CD14-positive monocyte (primary cell): ENCODE data around the gene MACROD2. TPM values are rescaled to one million over a fixed set of nuclear protein-coding genes. Genes with fewer than 3 reads are reported as not detected.

Experiments
- DNase-seq, 3 donors: peaks; one replicate each; pipeline ENCODE4 v3.0.0-alpha.2; 2011 to 2022
- H2AFZ ChIP-seq: 2 replicates; pipeline ENCODE4 v1.6.0; 2012; ENCODE audit warnings: mild to moderate bottlenecking, low read depth, low read length, inconsistent platforms; ENCODE audit not compliant: insufficient read depth, poor library complexity, severe bottlenecking
- H3K27ac ChIP-seq, 2 donors: 1 replicate in 1 of 2; 2 replicates in 1 of 2; pipeline ENCODE4 v1.5.1; 2012 to 2013; ENCODE audit warnings: low read length in 2 of 2, control low read depth in 1 of 2, inconsistent platforms in 1 of 2, low read depth in 1 of 2, mild to moderate bottlenecking in 1 of 2
- H3K27me3 ChIP-seq, 2 donors: one replicate each; pipeline versions ENCODE4 v1.6.0 to v1.6.1; 2011 to 2013; ENCODE audit warnings: low read length in 2 of 2; ENCODE audit not compliant: control insufficient read depth in 2 of 2, insufficient read depth in 2 of 2
- H3K36me3 ChIP-seq, 2 donors: replicated peaks in 1 of 2; 1 replicate in 1 of 2; 2 replicates in 1 of 2; pipeline versions ENCODE4 v1.5.1 to v1.6.1; 2012 to 2013; ENCODE audit warnings: low read length in 2 of 2, control low read depth in 1 of 2, inconsistent platforms in 1 of 2, mild to moderate bottlenecking in 1 of 2; ENCODE audit not compliant: insufficient read depth in 2 of 2, control insufficient read depth in 1 of 2
- H3K4me1 ChIP-seq, 2 donors: 1 replicate in 1 of 2; 2 replicates in 1 of 2; pipeline versions ENCODE4 v1.5.1 to v1.6.1; 2012 to 2013; ENCODE audit warnings: low read length in 2 of 2, control low read depth in 1 of 2, inconsistent platforms in 1 of 2, mild to moderate bottlenecking in 1 of 2, moderate library complexity in 1 of 2; ENCODE audit not compliant: insufficient read depth in 2 of 2, control insufficient read depth in 1 of 2
- H3K4me2 ChIP-seq: replicated peaks from 2 replicates; pipeline ENCODE3; 2012; ENCODE audit warnings: low read length, moderate library complexity, mild to moderate bottlenecking; ENCODE audit not compliant: poor library complexity, severe bottlenecking; ENCODE audit errors: extremely low read depth
- H3K4me3 ChIP-seq, 3 experiments: fragments of 200-600 bp in 1 of 3; sonication (generic) in 1 of 3; replicated peaks in 1 of 3; 1 replicate in 2 of 3; 2 replicates in 1 of 3; pipeline ENCODE4 v1.5.1; 2011 to 2013; ENCODE audit warnings: low read length in 3 of 3, mild to moderate bottlenecking in 3 of 3, control low read depth in 2 of 3, low read depth in 2 of 3, inconsistent platforms in 1 of 3, moderate library complexity in 1 of 3
- H3K79me2 ChIP-seq: 2 replicates; pipeline ENCODE4 v1.6.0; 2012; ENCODE audit warnings: mild to moderate bottlenecking, control low read depth, inconsistent platforms, low read length, moderate library complexity; ENCODE audit not compliant: insufficient read depth
- H3K9ac ChIP-seq: 2 replicates; pipeline ENCODE4 v1.6.0; 2017; ENCODE audit warnings: low read length, mild to moderate bottlenecking; ENCODE audit not compliant: insufficient read depth, poor library complexity, severe bottlenecking
- H3K9me3 ChIP-seq, 2 donors: replicated peaks in 1 of 2; 1 replicate in 1 of 2; 2 replicates in 1 of 2; pipeline versions ENCODE4 v1.5.1 to v1.6.1; 2012 to 2013; ENCODE audit warnings: low read length in 2 of 2, control low read depth in 1 of 2; ENCODE audit not compliant: control insufficient read depth in 1 of 2, insufficient read depth in 1 of 2
- H4K20me1 ChIP-seq: 2 replicates; pipeline ENCODE4 v1.6.0; 2012; ENCODE audit warnings: mild to moderate bottlenecking, low read length, control low read depth, moderate library complexity; ENCODE audit not compliant: insufficient read depth
- H3K27ac Mint-ChIP-seq, 7 donors: one replicate each; pipeline ENCODE4 v1.8.0; 2020; ENCODE audit warnings: mild to moderate bottlenecking in 7 of 7, mixed read lengths in 7 of 7, moderate library complexity in 6 of 7, inconsistent platforms in 2 of 7
- H3K27me3 Mint-ChIP-seq, 3 donors: one replicate each; pipeline ENCODE4 v1.8.0; 2021 to 2022; ENCODE audit warnings: low read depth in 3 of 3, mild to moderate bottlenecking in 3 of 3, mixed read lengths in 3 of 3, moderate library complexity in 3 of 3, inconsistent platforms in 1 of 3
- H3K36me3 Mint-ChIP-seq, 2 donors: one replicate each; pipeline ENCODE4 v1.8.0; 2020; ENCODE audit warnings: mixed read lengths in 2 of 2, inconsistent platforms in 1 of 2, mild to moderate bottlenecking in 1 of 2
- H3K4me1 Mint-ChIP-seq: one replicate; pipeline ENCODE4 v1.8.0; 2020; ENCODE audit warnings: mild to moderate bottlenecking, mixed read lengths
- H3K4me3 Mint-ChIP-seq, 2 donors: one replicate each; pipeline ENCODE4 v1.8.0; 2020; ENCODE audit warnings: mild to moderate bottlenecking in 2 of 2, mixed read lengths in 2 of 2, moderate library complexity in 1 of 2
- H3K9me3 Mint-ChIP-seq, 7 donors: one replicate each; pipeline ENCODE4 v1.8.0; 2020 to 2022; ENCODE audit warnings: mixed read lengths in 7 of 7, mild to moderate bottlenecking in 6 of 7, moderate library complexity in 6 of 7, inconsistent platforms in 2 of 7
- CTCF ChIP-seq: fragments of 200-600 bp; IDR thresholded peaks from one replicate; pipeline ENCODE4 v1.8.0; 2022; ENCODE audit warnings: antibody characterized with exemption, mild to moderate bottlenecking
- WGBS: methylation state at CpG from one replicate; pipeline ENCODE4 v1.1.5; 2013; ENCODE audit warnings: missing lambda C conversion rate; ENCODE audit not compliant: insufficient coverage; 5-methylcytosine and 5-hydroxymethylcytosine counted together
- intact Hi-C, 2 donors: fragments of 100-400 bp; cut with micrococcal nuclease; formaldehyde crosslinking; loops; one replicate each; pipeline versions ENCODE4 v1.15.0 to v1.15.1; 2023
- polyA plus RNA-seq, 3 donors: library from polyadenylated mRNA; depleted of rRNA in 1 of 3; unstranded in 2 of 3; stranded (reverse) in 1 of 3; fragments of 300-500 nt in 2 of 3; fragments of >200 nt in 1 of 3; fragmentation: Illumina TruSeq in 2 of 3; gene quantifications; 1 replicate in 2 of 3; 2 replicates in 1 of 3; pipeline ENCODE4 v1.2.3, GENCODE V29; 2012 to 2021

The MACROD2 gene
- polyA plus RNA-seq, 3 donors: 0.23 TPM; not detected in 2

- Mint-ChIP-seq H3K27me3 (peaks cover 0 to 1% (median 0%) of the 10 kb centered on the region in 3 donors), H3K27ac (no peak overlapping the region), H3K36me3 (no peaks in the 10 kb centered on the region), H3K4me3 (no peak overlapping the region), H3K4me1 (no peaks in the 10 kb centered on the region), H3K9me3 (peaks cover 0 to 8% (median 5%) of the 10 kb centered on the region in 7 donors)
- intact Hi-C loops: no loop called here
- Histone ChIP-seq H3K4me2 (no peak overlapping the region), H3K9ac (no peak overlapping the region), H4K20me1 (no peaks in the 10 kb centered on the region), H3K4me3 (no peak overlapping the region), H3K27me3 (no peaks in the 10 kb centered on the region), H3K27ac (no peak overlapping the region), H3K79me2 (no peaks in the 10 kb centered on the region), H3K36me3 (no peaks in the 10 kb centered on the region), H2AFZ (no peak overlapping the region), H3K4me1 (no peaks in the 10 kb centered on the region), H3K9me3 (peaks cover 0 to 14% of the 10 kb centered on the region in 2 donors)
- WGBS: no CpG with 5 or more reads among the region's 1 CpG
- no peak for DNase-seq
- no peak for TF ChIP-seq CTCF
These were observed 515.0 kb downstream of the MACROD2 start for GRCh38 chr20:14510341-14510740.

- H3K4me1 Mint-ChIP-seq: no peaks in the 10 kb centered on the region
These were observed 517.5 kb downstream of the MACROD2 start for GRCh38 chr20:14512839-14513238.

More at GRCh38 chr20:14512839-14513238, 517.5 kb downstream of the MACROD2 start:
- Mint-ChIP-seq H3K27me3 (no peaks in the 10 kb centered on the region), H3K36me3 (no peaks in the 10 kb centered on the region), H3K4me3 (no peak overlapping the region), H3K27ac (no peak overlapping the region), H3K9me3 (peaks cover 0 to 7% (median 5%) of the 10 kb centered on the region in 7 donors)
- no peak overlapping the region for H3K9ac ChIP-seq
- no peak overlapping the region for H3K4me3 ChIP-seq
- no peaks in the 10 kb centered on the region for H4K20me1 ChIP-seq
- H3K4me1 ChIP-seq: no peaks in the 10 kb centered on the region
- H3K36me3 ChIP-seq: no peaks in the 10 kb centered on the region
- H3K27me3 ChIP-seq: no peaks in the 10 kb centered on the region
- no peak overlapping the region for H3K27ac ChIP-seq
- no peak for TF ChIP-seq CTCF
- WGBS: no CpG with 5 or more reads among the region's 2 CpGs
- intact Hi-C loops: no loop called here
- no peak overlapping the region for H3K4me2 ChIP-seq
- DNase-seq: no peak
- no peaks in the 10 kb centered on the region for H3K79me2 ChIP-seq
- H3K9me3 ChIP-seq: peaks cover 0 to 6% of the 10 kb centered on the region in 2 donors
- no peak overlapping the region for H2AFZ ChIP-seq
